GM11168 (cell line): Measurements from ENCODE around the gene APOB.

Experiments used
- in situ Hi-C: fragments of 300-500 bp; cut with MboI; formaldehyde crosslinking; loops from one replicate; pipeline ENCODE4 v1.12.0; 2022; ENCODE audit warnings: low sequenced_read_pairs; ENCODE audit not compliant: unreplicated experiment

The APOB gene

GRCh38 chr2:21022792-21023367, 21.0 kb downstream of the APOB start:
- in situ Hi-C loops, result no loop called here

GRCh38 chr2:21021430-21021829, 22.4 kb downstream of the APOB start:
- in situ Hi-C loops, result no loop called here

- in situ Hi-C loops, result no loop called here
Observed at GRCh38 chr2:21020668-21021288, 23.1 kb downstream of the APOB start.

GRCh38 chr2:21020031-21020667, 23.7 kb downstream of the APOB start:
- in situ Hi-C loops, result no loop called here

- in situ Hi-C loops, result no loop called here
Observed at GRCh38 chr2:21019678-21020021, 24.2 kb downstream of the APOB start.

- in situ Hi-C loops, result no loop called here
Observed at GRCh38 chr2:21019000-21019677, 24.7 kb downstream of the APOB start.

- in situ Hi-C loops, result no loop called here
Observed at GRCh38 chr2:21018290-21018689, 25.6 kb downstream of the APOB start.

GRCh38 chr2:21017748-21018276, 26.1 kb downstream of the APOB start:
- in situ Hi-C loops, result no loop called here

- in situ Hi-C loops, result no loop called here
Observed at GRCh38 chr2:21015281-21015645, 28.6 kb downstream of the APOB start.

- in situ Hi-C loops, result no loop called here
Observed at GRCh38 chr2:21014364-21015280, 29.3 kb downstream of the APOB start.

- in situ Hi-C loops, result no loop called here
Observed at GRCh38 chr2:21013043-21013816, 30.6 kb downstream of the APOB start.

GRCh38 chr2:21012557-21012937, 31.3 kb downstream of the APOB start:
- in situ Hi-C loops, result no loop called here

- in situ Hi-C loops, result no loop called here
Observed at GRCh38 chr2:21011876-21012556, 31.9 kb downstream of the APOB start.

- in situ Hi-C loops, result no loop called here
Observed at GRCh38 chr2:21011453-21011852, 32.4 kb downstream of the APOB start.

- in situ Hi-C loops, result no loop called here
Observed at GRCh38 chr2:21010813-21011439, 32.9 kb downstream of the APOB start.

- in situ Hi-C loops, result no loop called here
Observed at GRCh38 chr2:21009662-21010225, 34.1 kb downstream of the APOB start.

GRCh38 chr2:21008790-21009661, 34.8 kb downstream of the APOB start:
- in situ Hi-C loops, result no loop called here
